RKO (cell line): ENCODE measurements around the gene RING1.

Experiments used
- DNase-seq: peaks from one replicate; pipeline ENCODE4 v3.0.0-alpha.2; 2016; ENCODE audit warnings: low spot score

Gene RING1

DNA sequence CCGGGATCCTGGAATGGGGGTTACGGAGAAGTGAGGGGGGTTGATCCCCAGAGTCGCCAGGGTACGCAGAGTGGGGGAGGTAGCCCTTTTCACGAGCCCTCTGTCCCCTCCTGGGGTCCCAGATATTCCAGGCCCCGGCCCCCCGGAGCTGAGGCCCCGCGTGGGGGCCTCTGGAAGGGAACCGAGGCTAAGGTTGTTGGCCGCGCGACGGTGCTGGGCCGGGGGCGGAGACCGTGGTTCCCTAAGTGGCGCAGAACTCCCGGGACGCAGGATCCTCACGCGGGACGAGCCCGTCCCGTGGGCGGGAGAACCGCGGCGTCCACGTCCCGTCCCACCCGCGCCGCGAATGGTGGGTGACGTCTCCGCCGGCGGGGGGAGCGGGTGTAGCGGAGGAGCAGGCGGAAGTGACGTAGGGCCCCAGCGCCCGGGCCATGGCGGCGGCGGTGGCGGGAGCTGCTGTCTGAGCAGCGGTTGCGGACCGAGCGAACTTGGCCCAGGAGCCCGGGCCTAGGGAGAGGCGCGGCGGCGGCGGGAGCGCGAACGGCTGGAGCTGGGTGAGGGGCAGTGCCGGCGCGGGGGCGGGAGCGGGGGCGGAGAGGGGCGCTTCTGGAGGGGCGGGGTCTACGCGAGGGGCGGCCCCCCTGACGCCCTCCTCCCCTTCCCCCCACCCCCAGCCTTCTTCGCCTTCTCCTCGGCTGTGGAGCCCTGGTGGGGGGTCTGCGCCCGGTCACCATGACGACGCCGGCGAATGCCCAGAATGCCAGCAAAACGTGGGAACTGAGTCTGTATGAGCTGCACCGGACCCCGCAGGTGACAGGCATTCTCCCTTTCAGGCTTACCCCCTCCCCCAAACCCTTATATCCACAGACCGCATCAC, at the start of gene RING1:
TSS of gene RING1 (plus strand) at position 410 of the 877 bp plus-strand sequence. CDS start at position 733, 323 bp downstream.
- DNase-seq, result peak; percentile 77

DNA sequence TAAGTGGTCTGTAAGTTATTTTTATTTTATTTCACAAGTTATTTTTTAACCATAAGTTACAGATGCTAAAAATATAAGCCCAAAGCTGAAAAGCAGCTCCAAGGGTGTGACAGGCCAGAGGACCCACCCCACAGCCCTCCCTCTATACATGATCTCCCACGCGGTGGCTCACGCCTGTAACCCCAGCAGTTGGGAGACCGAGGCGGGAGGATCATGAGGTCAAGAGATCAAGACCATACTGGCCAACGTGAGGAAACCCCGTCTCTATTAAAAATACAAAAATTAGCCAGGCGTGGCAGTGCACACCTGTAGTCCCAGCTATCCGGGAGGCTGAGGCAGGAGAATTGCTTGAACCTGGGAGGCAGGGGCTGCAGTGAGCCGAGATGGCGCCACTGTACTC, 48.2 kb upstream of the RING1 start:
- no peak for DNase-seq

DNA sequence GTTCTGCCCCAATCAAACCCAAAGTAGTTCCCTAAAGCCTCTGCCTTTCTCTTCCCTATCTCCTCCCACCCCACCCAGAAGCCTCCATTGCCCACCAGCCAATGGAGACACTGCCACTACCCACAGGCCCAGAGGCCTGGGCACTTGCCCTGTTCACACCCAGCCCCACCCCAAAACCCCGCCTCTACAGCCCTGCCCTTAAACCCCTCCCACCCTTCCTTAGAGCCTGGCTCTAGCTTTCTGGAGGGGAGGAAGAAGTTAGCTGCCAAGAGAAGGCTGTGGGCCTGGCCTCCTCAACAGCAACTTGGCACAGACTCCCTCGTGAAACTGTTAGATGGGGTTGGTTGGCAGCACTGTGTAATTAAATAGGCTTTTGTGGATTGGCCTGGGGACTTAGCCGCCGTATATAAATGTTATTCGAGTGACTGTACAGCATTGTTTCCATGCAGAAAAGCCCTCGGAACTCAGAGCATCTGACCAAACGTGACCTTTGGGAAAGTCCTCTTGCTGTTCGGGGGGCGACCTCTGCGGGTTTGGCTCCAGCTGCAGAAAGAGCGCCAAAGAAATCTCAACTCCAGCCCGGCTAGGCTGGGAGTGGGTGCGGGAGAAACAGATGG, 47.5 kb upstream of the RING1 start:
- no peak for DNase-seq

GRCh38 chr6:33161354-33162331, 46.7 kb upstream of the RING1 start:
- peak; percentile 75 for DNase-seq

DNA sequence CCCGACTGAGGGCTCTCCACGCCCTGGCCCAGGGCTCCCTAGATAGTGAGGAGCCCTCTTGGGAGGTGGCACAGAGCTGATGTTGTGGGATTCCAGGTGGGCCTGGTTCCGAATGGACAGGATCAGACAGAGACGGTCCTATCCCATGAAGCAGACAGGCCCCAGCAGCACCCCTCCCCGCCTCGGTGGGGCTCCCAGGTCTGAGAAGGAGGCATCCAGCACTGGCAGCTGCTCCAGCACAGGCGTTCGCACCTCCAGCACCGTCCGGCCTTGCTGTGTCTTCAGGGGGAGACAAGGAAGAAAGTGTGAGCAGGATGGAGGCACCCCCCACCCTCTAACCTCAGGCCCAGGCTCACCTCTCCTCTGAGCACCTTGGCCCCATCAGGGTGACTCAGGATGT, 44.8 kb upstream of the RING1 start:
- no peak for DNase-seq

DNA sequence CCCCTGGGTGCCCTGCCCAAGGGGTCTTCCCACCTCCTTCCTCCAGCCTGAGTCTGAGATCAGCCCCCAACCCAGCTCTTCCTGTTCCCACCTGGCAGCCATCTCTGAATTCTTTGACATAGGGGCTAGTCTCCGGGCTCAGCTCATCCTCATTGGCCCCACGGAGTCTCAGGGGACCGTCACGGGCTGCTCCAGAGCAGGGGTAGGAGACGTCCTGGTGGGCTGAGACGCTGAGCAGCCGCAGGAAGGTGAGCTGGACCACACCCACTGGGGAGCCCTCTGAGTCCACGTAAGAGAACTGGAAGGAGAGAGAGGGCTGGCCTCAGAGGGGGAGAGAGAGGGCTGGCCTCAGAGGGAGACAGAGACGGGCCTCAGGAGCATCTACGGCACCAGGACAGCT, 44.1 kb upstream of the RING1 start:
- DNase-seq, result no peak

- DNase-seq, result no peak
Observed at GRCh38 chr6:33164665-33165373, 43.5 kb upstream of the RING1 start.

- no peak for DNase-seq
Observed at GRCh38 chr6:33165581-33166258, 42.6 kb upstream of the RING1 start.

GRCh38 chr6:33166363-33166762, 41.9 kb upstream of the RING1 start:
- DNase-seq, result no peak

DNA sequence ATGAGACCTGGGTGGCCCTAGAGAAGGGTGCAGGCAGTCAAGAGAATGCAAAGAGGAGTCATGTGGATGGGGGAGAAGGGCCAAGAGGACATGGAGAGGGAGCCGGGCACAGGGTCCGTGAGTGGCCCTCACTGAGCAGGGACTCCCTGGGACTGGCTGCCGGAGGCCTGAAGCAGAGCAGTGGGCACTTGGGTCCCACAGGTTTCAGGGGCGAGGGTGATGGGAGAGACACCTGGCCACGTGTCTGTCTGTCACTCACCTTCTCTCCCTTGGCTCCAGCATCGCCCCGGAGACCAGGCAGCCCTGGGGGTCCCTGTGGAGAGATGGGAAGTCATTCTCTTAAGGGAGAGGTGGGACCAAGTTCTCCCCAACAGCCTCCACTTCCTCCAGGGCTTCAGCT, 41.5 kb upstream of the RING1 start:
- DNase-seq, result no peak

DNA sequence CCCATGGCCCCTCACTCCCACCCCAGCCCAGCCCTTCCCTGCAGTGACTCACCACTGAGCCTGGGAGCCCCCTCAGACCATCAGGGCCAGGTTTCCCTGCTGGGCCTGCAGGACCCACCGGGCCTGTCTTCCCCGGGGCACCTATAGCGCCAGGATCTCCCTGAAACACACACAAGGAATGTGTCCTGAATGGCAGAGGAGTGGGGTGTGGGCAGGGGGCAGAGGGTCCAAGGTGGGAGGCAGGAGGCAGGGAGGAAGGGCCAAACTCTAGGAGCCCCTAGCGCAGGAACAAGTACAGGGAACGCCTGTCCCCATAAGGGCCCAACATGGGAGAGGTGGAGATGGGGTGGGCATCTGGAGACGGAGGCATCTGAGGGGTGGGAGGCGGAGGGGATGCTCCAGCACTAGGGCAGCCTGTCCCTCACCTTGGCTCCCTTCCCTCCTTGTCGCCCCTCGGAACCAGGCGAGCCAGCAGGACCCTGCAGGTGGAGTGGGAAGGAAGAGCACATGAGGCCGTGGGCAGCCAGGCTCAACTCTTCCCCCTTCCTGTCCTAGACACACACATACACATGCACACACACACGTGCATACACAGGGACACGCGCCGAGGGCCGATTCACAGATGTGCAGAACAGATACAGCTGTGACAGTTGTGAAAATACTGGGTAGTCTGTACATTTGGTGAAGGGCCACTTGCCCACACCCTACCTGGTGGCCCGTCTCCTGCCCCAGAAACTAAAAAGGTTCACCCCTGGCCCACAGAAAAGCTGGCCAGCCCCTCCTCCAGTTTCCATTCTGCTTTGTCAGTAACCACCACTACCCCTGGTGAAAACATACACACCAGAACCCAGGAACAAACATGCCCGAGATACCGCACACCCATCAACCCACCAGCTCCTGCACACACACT, 40.7 kb upstream of the RING1 start:
- DNase-seq, result no peak

- DNase-seq, result no peak
Observed at GRCh38 chr6:33168284-33168601, 40.1 kb upstream of the RING1 start.

DNA sequence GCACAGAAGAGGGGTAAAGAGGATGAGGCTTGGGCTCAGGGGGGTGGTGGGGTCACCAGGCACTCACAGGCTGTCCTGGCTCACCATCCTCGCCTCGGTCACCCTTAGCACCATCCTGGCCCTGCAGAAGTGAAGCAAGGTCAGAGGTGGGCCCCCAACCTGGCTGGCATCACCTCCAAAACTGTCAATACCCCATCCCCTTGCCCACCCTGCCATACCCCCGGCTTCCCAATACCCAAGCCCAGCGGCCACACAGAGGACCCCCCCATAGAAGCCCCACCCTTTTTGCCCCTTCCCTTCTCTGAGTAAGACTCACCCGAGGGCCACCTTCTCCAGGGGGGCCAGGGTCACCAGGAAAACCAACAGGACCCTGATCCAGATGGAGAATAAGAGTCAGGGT, 39.7 kb upstream of the RING1 start:
- DNase-seq, result no peak

DNA sequence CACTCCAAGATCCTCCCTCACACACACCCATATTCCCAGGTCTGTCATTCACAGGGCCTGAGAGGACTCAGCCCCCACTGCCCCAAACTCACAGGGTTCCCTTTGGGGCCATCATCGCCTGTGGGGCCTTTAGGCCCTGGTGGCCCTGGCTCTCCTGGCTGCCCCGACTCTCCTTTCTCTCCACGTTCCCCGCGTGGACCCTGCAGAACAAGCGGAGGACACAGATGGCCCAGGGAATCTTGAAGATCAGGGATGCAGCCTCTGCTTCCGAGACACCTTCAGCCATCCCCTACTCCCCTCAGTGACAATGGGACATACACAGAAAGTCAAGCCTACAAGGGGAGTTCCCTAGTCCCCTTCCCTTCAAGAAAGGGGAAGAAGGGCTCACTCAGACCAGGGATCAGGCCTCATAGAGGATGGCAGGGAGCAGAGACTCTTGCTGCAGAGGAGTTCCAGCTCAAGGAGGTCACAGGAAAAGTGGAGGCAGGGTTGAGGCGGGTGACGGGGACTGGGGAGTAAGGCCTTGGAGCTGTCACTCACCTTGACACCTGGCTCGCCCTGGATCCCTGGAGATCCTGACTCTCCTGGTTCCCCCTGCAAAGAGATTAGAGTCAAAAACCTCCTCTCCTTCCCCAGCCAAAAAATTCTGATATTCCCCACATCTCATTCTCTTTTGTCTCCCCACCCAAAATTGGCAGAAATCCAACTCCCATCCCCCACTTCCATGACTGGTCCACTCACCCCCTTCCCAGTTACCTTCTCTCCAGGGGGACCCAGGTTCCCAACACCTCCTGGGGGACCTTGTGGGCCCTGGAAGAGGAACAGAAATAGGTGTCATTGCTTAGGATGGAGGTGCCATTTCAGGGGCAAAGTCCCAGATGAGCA, 38.8 kb upstream of the RING1 start:
- no peak for DNase-seq

GRCh38 chr6:33170176-33171015, 37.9 kb upstream of the RING1 start:
- DNase-seq, result no peak

DNA sequence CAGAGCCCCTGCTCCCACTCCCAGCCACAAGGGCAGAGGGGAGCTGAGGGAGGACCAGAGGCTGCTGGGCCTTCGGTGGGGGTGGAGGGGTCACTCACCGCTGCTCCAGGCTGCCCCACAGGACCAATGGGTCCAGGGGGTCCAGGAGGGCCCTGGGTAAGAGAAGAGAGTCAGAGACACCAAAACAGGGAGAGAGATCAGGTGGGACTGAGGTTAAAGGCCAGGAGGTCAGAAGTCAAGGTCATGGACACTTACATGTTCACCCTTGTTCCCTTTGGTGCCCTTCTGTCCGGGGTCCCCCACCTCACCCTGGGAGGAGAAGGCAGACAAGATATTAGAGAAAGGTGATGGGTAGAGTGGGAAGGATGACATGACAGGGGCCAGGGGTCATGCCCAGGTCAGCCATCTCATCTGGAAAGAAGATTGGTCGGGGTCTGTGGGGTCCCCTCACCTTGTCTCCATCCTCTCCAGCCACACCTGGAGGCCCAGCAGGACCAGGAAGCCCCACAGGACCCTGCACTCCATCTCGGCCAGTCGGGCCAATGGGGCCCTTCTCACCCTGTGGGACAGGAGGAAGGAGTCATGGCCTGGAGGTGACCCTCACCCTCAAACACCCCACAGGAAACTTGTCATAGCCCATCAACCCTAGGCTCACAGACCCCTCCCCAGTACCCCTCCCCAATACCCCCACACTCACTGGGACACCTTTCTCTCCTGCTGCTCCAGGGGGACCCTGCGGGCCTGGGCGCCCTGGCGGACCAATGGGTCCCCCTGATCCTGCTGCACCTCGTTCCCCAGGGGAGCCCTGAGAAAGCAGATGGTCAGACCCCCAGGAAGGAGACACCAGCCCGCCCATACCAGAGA, 37.1 kb upstream of the RING1 start:
- DNase-seq, result no peak
